CD4-positive, alpha-beta T cell treated with Interleukin-12 subunit alpha and Interleukin-12 subunit beta, for 1 hour (primary cell): ENCODE results near the gene RASSF3.
"Not testable (repeated sequence)": the region's sequence is repeated elsewhere in the genome, so short reads cannot be mapped to it uniquely, and the experiment has no call there.

Source experiments
- DNase-seq: peaks from one replicate; pipeline ENCODE4 v3.0.0-alpha.2; 2020

RASSF3 gene

DNA sequence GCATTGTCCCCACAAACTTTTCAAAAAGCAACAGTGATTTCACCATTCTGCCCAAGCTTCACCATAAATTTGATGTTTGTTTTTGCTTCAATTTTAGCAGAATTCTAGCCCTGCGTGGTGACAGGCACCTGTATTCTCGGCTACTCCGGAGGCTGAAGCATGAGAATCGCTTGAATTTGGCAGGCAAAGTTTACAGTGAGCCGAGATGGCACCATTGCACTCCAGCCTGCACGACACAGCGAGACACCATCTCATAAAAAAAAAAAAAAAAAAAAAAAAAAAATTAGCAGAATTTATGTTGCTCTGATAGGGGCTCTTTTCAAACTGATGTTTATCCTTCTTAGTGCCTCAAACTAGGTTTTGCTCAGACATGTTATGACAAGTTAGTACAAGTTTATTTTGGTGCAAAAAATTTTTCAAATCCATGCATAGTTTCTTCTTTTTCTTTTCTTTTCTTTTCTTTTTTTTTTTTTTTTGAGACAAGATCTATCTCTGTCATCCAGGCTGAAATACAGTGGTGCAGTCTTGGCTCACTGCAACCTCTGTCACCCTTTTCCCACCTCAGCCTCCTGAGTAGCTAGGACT lies 24.3 kb downstream of the RASSF3 start:
- DNase-seq = no peak

DNA sequence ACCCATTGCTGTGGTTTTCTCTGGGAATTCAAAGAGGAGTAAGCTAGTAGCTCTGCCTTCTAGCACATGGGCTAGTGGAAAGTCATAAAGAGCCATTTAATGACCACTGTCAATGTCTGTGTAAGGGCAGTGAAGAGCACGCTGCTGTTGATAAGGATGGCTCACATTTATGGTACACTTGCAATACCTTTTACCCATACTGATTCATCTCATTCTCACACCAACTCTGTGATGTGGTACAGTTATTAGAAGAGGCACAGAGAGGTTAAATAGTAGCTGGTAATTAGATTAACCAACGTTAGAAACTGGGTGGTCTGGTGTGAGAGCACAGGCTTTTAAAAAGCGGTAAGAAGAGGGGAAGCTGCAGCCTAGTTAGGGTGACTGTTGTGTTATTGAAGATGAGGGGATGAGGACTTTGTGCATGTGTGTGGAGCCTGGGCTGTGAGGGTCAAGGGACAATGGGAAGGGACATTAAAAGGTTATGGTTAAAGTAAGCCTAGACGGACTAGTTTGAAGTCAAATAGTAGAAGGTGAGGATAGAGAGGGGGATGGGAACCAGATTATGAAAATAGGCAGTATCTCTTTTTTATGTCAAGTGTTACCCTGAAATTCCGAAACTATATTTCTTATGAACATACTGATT lies 25.2 kb downstream of the RASSF3 start:
- DNase-seq = no peak

DNA sequence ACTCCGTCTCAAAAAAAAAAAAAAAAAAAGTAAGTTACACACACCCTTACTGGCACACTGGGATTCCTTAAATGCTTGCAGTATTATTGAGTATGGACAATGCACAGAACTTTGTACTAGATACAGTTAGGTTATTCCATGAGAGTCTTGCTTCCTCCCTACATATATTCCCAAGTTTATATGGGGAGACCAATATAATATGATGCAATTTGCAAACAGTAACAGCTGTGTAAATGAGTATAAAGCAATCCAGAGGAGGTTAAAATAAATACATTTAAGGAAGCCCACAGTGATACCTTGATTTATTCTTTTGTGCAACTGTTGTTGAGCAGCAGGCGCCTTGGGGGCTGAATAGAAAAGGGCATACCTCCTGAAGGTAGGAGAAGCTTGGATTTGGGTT lies 26.6 kb downstream of the RASSF3 start:
- DNase-seq = no peak

DNA sequence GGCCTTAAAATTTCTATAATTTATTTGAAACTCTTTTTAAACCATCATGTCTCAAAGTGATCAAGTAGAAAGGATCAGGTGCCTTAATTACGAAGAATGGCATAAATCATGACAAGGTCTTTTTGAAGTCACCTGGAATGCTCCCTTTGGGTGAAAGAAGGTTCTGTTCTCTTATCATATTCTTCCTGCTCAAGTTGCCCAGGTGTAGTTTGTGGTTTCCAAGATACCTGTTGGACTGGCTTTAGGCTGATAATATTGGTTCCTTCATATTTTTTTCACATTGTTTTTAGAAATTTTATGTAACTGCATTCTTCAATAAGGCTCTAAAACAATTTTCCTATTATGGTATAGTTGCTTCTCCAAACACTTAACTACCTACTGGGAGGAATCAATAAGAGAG lies 29.2 kb downstream of the RASSF3 start:
- DNase-seq = no peak

DNA sequence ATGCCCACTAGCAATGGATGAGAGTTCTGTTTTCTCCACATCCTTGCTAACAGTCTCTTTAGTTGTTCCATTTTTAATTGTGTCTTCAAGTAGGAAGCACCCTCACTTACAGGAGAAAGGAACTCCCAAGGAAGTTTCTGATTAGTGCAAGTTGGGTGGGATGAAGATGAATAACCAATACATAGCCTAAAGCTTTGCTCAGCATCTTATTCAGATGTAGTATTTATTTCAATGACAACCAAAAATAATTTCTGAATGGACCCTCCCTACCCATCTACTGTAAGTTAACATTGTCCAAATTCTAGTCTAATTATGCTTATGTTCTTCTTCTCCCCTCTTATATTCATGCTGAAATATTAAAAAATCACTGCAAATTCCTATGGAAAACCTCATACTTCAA lies 36.0 kb downstream of the RASSF3 start:
- no peak for DNase-seq

DNA sequence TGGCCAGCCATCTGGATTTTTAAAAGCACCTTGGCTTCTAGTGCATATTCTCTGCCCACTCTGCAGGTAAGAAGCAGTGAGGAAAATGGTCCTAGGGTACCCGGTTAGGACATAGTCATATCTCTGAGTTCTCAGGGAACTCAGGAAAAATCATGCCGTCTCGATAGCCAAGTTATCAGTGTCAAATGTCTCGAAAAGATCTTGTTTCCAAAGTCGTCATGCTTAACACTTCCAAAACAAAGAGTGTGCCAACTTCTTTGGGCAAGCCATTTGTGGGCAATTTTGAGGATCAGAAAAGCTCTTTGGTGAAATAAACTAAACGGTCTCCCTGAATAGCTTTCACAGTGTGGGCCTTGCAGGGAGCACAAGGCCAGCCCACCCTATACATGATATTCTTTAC lies 39.2 kb downstream of the RASSF3 start:
- DNase-seq = no peak

DNA sequence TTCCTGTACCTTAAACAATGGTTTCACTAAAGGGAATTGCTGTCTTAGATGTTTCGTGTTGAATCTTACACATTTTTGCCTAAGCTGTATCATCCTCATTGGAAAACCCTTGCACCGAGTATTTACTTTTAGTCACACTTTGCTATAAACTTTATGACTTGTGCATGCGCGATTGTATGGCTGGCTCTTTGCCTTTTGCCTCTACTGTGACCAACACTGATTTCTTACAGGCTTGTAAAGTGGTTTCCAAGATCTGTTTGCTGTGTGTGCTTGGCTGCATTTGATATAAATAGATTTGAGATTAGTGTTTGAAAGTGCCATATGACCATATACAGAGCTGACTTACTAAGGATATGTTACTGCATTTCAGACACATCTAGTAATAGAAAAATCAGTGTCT lies 40.5 kb downstream of the RASSF3 start:
- DNase-seq = no peak

DNA sequence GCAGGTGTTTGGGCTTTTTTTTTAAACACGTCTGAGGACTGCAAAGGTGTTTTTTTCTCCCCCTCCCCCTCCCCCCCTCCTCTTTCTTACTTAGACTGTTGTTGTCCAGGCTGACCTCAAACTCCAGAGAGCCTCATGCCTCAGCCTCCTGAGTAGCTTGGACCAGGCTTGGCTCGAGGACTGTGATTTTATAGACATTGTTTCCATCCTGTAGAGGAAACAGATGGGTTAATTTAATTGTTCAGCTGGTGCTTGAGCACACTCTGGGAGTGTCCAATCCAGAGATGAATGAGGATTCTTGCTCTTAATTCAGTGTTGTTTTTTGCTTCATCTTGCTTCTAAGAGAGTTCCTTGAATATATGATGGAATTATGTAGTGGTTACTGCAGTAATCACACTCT lies 42.1 kb downstream of the RASSF3 start:
- DNase-seq = no peak

DNA sequence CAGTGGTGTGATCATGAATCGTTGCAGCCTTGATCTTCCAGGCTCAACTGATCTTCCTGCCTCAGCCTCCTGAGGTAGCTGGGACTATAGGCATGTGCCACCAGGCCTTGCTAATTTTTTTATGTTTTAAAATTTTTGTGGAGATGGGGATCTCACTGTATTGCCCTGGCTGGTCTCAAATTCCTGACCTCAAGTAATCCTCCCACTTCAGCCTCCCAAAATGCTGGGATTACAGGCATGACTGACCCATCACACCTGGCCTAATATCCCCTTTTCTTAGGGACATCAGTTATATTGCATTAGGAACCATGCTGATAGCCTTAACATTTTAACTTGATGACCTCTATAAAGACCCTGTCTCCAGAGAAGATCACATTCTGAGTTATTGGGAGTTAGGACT lies 42.8 kb downstream of the RASSF3 start:
- no peak for DNase-seq

DNA sequence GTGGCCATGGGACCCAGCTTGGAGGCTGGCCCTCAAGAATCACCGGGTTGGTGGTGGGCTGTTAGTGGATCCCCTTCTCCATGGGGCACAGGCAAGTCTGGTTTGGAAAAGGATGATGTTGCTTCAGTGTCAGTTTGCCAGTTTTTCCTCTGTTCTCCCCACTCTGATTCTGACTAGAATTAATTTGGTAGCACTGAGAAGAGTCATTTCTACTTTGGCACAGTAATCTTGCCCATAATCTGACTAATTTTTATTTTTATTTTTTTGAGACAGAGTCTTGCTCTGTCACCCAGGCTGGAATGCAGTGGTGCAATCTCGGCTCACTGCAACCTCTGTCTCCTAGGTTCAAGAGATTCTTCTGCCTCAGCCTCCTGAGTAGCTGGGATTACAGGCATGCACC lies 43.6 kb downstream of the RASSF3 start:
- DNase-seq = not testable (repeated sequence)

DNA sequence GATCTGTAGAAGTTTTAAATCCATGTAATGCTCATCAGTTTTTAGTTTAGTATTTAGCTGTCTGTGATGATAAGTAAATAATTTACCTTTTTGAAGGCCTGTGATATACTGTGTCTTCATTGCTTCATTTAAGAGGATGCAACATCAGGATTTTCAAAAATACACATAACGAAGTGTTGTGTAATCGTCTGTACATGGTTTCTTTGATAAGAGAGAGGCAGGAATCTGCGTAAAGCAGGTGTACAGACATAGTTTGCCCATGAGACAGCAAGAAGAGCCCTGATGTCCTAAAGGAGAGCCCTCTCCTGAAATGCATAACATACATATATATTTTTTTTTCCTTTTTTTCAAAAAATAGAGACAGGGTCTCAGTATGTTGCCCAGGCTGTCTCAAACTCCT lies 44.8 kb downstream of the RASSF3 start:
- no peak for DNase-seq

DNA sequence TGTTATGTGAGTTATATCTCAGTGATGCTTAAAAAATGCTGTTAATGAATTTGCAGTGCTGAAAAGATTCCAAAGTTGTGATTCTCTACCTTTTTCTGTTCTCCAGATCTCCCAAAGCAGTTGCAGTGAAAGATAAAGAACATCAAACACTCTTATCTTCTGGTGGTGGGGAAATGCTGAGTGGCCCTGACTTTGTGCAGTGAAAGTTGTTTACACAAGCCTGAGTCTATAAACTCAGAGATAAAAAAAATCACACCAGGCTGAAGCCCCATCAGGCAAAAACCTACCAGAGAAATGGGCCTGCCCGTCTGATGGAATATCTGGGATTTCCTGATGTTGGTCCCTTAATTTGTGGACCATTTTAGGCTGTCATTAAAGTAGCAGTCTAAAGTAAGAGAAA lies 46.1 kb downstream of the RASSF3 start:
- no peak for DNase-seq

DNA sequence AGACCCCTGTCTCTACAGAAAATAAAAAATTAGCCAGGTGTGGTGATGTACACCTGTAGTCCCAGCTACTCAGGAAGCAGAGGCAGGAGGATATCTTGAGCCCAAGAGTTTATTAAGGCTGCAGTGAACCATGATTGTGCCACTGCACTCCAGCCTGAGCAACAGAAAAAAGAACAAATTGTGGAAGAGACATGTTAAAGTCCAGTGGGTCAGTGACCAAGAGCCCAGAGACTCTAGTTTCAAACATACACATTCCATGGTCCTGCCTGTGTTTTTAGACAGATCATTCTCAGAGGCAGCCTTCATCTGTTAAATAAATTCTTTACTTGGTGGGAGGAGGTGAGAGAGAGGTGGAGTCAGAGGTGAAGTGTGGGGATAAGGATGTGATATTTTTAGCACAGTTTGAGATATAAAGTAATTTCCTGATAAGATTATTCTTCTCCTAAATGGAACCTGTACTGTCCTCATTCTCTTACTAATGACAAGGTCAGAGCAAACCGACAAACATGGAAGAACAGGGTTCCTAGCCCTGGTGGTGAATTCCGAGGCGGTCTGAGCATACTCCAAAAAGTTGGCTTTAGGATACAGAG lies 48.7 kb downstream of the RASSF3 start:
- no peak for DNase-seq

DNA sequence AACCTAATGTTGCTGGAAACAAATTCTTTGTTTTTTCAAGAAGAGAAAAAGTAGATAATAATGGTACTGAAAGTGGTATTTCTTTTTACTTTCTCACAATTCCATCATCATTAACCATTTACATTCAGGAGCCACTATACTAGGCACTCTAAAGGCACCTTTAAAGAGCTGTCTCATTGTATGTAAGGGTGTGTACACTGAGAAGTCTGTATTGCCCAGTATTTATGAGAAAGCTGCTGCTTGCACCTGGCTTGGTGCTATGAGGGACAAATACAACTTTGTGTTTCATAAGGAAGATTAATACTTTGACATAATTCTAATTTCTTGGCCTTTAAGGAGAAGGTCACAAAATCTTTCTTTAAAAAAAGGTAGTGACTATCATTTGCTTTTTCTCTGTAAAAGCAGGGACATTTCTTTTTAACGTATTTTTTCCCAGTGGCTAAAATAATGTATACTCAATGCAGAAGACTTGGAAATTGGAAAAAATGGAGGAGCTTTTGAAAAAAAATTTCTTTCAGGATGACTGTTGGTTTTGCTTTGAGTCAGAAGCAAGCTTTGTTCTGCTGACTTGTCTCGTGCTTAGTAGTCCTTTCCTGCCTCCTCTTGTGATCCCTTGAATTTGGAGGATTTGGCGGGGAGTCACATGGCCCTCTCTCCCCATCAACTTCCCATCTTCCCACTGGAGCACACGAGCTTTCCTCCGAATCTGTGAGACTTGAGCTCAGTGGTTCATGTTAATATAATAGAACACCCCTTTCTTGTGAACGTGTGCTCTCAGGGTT lies 50.1 kb downstream of the RASSF3 start:
- no peak for DNase-seq

DNA sequence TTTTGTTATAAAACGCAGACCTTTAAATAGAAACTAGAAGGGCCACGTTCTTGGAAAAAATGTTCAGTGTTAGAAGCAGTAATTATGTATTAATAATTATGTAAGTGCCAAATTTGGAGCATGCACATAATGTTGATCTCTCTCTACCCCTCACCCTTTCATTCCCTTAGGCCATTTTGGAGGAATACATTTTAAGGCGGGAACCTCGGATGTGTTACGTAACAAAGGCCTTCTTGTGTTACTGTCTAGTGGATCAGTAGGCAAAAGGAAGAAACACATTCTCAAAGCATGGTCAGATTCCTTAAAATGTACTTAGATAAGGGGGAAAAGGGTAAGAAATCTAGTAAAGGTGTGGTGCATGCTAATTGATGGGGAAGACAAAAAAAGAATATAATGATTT lies 52.7 kb downstream of the RASSF3 start:
- no peak for DNase-seq

DNA sequence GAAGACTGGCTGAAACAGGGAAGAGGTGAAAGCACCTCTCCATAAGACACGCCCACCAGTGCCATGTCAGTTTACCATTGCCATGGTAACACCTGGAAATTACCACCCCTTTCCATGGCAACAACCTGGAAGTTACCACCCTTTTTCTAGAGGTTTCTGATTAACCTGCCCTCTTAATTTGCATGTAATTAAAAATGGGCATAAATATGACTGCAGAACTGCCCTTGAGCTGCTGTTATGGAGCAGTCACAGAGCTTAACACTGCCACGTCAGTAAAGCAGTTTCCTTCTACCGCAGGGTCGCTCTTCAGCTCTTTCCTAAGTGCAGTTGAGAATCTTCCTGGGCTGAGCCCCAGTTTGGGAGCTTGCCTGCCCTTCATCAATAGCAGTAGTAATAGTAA lies 55.2 kb downstream of the RASSF3 start:
- DNase-seq = peak; percentile 89

DNA sequence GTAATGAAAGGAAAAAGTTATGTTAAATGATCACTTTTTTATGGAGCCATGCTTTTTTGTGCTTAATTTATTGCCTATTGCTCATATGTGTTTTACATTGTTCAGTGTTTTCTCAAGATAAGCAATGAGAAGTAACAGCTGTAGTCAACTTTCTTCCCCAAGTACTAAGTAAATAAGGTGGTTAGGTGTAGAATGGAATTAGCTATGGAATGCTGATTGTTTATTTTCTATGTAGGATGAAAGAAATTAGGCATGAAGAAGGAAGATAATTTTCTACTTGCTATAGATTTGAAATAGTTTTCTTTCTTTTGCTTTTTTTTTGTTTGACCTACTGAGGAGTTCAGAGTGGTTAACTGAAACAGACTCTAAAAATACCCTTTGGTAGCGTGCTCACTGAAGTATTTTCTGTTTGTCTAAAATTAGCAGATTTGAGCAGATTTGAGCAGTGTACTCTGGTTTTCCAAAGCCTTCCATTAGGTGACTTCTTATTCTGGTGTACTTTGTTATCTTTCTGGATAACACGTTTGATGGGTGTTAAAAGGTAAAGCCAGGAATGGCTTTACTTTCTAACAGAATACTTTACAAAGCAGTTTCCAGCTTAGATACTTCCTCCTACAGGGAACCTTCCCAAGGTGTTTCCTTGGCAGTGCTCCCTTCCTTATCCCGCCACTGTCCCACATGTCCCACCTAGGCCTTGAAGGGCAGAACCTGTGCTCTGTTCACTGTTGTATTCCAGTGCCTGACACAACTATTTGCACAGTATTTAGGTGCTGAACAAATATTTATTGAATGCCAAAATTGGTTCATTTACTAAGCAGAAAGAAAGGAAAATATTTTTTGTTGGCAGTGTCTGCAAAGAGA lies 56.0 kb downstream of the RASSF3 start:
- no peak for DNase-seq

DNA sequence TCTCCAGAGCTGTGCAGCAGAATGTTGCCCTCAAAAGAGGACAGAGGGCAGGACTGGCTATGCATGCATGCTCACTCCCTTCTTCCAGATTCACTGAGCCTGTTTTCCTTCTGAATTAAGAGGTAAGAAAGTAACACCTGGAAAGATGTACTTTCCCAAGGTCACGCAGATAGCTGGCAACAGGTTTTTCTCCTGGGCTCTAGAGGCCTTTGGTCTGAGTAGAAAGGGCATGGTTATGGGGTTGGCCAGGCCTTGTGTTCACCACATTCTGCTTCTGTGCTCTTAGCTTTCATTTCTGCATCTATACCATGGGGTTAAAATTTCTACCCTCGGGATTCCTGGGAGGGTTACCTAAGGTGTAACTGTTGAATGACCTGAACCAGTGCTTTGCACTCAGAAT lies 57.5 kb downstream of the RASSF3 start:
- no peak for DNase-seq

DNA sequence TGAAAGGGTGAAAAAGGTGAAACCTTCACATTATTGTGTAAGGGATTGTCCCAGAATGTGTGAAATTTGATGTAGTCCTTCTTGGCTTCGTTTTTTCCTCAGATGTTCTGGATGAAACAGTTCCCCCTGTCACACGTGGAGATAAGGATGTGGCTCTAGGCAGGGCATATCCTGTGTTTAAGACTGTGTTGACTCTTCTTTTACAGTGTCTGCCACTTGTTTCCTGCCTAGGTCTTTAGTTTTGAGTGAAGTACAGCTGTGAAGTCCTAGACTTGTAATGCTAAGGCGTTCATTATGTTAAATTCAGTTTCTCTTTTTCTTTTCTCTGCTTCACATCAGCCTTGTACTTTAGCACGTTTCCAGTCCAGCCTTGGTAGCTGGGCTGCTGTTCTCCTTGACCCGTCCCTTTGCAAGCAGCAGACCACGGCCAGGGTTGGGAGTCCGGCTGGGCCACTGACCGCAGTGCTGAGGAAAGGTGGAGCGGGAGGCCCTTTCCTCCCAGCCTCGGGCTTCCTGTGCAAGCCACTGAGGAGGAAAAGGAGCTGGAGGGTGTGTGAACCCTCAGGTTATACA lies 59.1 kb downstream of the RASSF3 start:
- peak; percentile 83 for DNase-seq

DNA sequence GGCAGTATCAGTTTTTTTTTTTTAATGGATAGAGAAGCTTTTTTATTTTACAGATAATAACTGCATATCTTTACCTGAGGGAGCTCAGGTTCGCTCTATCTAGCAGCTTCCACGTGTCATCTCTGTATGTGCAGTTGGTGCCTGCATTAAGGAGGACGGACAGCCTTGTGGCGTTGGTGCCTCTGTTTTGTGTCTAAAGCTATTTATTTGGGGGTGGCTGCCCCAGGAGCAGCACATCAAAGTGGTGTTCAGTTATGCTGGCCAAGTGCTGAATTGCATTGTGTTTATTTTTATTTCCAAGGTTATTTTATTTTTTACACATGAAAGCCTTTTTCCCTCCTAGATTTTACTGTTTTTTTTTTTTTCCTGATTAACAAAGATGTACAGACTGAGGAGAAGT lies 59.7 kb downstream of the RASSF3 start:
- DNase-seq = peak; percentile 50

DNA sequence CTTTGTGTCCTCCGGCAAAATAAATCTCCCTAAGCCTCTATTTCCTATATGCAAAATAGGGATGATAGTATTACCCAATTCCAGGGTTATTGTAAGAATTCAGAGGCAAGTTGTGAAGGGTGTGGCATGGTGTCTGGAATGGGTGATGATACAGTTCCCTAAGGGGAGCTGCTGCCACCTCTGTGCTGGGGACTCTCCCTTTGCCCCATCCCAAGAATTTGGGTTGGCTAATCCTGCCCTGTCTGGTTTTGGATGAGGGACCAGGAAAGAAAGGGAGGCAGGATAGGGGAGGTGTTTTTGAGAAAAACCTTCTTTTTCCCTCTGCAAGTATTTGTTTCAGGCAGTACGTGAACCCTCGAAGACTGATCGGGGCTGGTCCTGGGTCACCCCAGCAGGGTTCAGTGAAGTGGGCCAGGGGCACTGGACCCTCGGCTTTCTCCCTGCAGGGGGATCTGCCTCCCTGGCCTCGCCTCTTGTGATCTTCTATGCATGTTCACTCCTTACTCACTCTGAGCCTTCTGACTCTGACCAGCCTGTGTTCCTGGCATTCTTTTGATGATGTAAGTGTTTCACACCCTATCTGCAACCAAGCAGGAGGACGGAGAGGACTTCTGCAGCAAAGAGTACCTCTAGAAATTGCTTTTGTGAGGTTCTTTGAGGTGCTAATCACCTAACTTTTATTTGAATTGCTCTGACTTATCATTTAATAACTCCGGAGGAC lies 60.8 kb downstream of the RASSF3 start:
- no peak for DNase-seq

DNA sequence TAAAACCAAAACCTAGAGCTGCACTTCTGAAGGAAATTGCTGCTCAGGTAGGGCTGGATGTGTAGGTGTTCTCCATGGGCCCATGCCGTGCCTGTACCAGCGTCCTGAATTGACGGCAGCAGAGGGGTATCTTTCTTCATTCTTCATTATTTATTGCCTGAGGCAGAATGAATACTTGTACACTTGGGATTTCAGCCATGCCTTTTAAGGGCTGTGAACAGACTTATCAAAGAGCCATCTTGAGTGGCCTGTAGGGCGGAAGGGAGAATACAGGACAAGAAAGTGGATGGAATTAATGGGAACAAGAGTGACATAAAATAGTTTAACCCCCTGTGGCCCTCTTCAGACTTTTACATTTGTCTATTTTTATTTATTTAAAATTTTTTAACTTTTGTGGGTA lies 61.4 kb downstream of the RASSF3 start:
- DNase-seq = no peak
